Body of pancreas (tissue), 4 donors: Measurements from ENCODE around the gene PELI3.

Experiments used
- POLR2A ChIP-seq, 3 donors: fragments of 450-650 bp; IDR thresholded peaks; one replicate each; pipeline ENCODE4 v1.6.1; 2016; ENCODE audit warnings: antibody characterized with exemption in 3 of 3, mild to moderate bottlenecking in 2 of 3
- TF ChIP-seq, protein P1 (sequence below), 7 experiments: fragments of 450-650 bp in 4 of 7; fragments of 200-600 bp in 3 of 7; sonication (generic) in 3 of 7; IDR thresholded peaks; one replicate each; pipeline ENCODE4 v1.5.1; 2016 to 2019; ENCODE audit warnings: antibody characterized with exemption in 7 of 7

DNA sequence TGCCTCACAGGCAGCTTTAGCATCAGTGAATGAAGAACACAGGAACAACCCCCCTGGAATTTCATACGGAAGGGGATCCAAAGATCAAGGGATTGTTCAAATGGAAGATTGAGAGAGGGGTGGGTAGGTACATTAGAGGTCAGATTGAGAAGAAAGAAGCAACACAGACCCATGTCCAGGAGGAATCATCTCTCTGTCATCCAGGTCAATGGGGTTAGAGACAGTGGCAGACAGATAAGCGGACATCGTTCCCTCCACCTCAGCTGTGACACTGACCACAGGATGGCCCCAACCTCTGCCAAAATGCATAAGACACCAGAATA, 47.8 kb upstream of the PELI3 start:
- no peak for TF ChIP-seq POLR2A (IDR thresholded peaks at IDR 0.05)
- TF ChIP-seq, protein P1, sequence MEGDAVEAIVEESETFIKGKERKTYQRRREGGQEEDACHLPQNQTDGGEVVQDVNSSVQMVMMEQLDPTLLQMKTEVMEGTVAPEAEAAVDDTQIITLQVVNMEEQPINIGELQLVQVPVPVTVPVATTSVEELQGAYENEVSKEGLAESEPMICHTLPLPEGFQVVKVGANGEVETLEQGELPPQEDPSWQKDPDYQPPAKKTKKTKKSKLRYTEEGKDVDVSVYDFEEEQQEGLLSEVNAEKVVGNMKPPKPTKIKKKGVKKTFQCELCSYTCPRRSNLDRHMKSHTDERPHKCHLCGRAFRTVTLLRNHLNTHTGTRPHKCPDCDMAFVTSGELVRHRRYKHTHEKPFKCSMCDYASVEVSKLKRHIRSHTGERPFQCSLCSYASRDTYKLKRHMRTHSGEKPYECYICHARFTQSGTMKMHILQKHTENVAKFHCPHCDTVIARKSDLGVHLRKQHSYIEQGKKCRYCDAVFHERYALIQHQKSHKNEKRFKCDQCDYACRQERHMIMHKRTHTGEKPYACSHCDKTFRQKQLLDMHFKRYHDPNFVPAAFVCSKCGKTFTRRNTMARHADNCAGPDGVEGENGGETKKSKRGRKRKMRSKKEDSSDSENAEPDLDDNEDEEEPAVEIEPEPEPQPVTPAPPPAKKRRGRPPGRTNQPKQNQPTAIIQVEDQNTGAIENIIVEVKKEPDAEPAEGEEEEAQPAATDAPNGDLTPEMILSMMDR (IDR thresholded peaks at IDR 0.05): no peak
